Sciatic nerve (tissue), 2 donors: ENCODE results near the gene NSF. TPM values are rescaled to one million over a fixed set of nuclear protein-coding genes. Genes with fewer than 3 reads are reported as not detected.
"Not testable (repeated sequence)": the region's sequence is repeated elsewhere in the genome, so short reads cannot be mapped to it uniquely, and the experiment has no call there.

Source experiments
- ATAC-seq: fragments of 200-7000 bp; cut with Tn5 transposase; one replicate; pipeline ENCODE4 v1.9.1; 2020; ENCODE audit warnings: mild to moderate bottlenecking, moderate library complexity
- DNase-seq: peaks from one replicate; pipeline ENCODE4 v3.0.0-alpha.2; 2020; ENCODE audit warnings: low spot score
- intact Hi-C: fragments of 100-400 bp; cut with DNase I; formaldehyde crosslinking; loops from one replicate; pipeline ENCODE4 v1.14.2; 2022
- total RNA-seq: library from RNA; stranded (reverse); fragmentation: NEBNext Ultra II Directional; extraction: Animal tissue kit (Norgen Biotek cat#: 25700); gene quantifications from one replicate; pipeline ENCODE4 v1.2.1, GENCODE V29; 2021
- donor health status: DM: no; HTN: no; CAD: no.
- donor health status: DM: no; HTN: no; CAD: no.

Gene NSF
- total RNA-seq, 1 donor from 2014 or later: 27.8 TPM

GRCh38 chr17:46738544-46738943 is 148.1 kb downstream of the NSF start:
- ATAC-seq (no peak), DNase-seq (no peak)
- intact Hi-C loops: no loop called here

DNA sequence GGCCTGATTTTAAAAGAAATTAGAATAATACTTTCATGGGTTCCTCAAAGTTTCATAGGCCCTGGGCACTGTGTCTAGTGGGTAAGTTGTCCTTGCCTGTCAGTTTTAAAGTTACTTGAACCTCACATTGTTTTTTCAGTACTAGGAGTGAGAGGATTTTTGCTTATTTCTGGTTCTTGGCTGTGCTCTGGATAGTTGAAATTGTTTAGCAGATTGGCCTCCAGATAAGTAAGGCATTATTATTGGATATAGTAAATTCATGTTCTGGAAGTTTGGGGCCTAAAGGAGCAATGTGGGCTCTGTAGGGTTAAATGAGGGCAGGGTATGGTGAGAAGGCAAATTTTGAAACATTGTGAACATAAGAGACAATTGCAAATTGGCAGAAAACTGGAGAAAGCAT is 149.5 kb downstream of the NSF start:
- no peak for DNase-seq
- no peak for ATAC-seq
- intact Hi-C loops: no loop called here

GRCh38 chr17:46741122-46741730 is 150.8 kb downstream of the NSF start:
- DNase-seq (no peak), ATAC-seq (no peak)
- intact Hi-C loops: no loop called here

DNA sequence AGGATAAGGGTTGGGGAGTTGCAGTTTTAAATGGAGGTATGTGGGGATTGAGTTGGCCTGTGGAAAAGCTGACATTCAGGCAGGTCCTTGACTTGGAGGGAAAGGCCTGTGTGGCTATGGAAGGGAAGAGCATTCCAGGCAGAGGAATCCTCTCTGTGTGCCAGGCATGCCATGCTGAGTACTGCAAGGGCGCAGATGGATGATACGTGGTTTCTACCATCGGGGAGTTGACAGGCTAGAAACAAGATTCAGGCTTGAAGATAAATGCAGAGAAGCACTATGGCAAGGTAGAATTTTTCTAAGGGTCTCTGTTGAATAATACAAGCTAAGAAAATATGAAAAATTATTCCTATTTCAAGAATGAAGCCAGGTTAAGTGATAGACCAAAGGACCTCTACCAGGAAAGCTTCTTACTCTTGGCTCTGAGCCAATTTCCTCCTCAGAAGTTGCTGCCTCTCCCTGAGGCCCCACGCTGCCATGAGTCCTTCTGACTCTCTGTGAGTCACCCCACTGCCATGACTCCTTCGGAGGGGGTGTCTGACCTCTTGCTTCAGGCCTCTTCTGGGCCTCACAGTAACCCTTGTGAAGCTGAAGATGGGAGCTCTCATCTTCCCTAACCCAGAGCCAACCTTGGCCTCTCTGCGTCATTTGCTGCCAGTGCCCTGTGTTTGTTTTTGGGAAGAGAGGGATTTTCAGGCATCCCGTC is 152.2 kb downstream of the NSF start:
- DNase-seq (no peak), ATAC-seq (no peak)
- intact Hi-C loops: no loop called here

- intact Hi-C loops: no loop called here
- ATAC-seq (no peak), DNase-seq (no peak)
These were observed 154.0 kb downstream of the NSF start for GRCh38 chr17:46744441-46744840.

- DNase-seq (no peak), ATAC-seq (no peak)
- intact Hi-C loops: no loop called here
These were observed 154.9 kb downstream of the NSF start for GRCh38 chr17:46745376-46745775.

- intact Hi-C loops: no loop called here
- DNase-seq: no peak
- no peak for ATAC-seq
These were observed 161.0 kb downstream of the NSF start for GRCh38 chr17:46751425-46751824.

DNA sequence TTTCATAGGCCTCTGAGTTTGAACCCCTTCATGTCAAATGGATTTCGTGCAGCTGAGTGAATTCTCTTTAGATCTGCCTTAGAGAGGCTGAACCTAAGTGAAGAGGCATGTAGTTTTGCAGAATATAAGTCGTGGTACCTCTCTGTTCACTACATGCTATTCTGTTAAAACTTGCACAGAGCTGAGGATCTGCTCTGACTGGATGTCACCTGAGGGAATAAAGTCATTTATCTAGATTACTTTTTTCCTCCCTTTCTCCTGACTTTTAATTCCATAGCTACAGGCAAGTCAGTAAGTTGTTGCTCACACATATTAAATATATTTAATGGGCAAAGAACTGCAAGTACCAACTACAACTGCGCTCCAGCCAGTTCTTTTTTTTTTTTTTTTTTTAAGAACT is 163.3 kb downstream of the NSF start:
- DNase-seq: no peak
- intact Hi-C loops: no loop called here
- no peak for ATAC-seq

DNA sequence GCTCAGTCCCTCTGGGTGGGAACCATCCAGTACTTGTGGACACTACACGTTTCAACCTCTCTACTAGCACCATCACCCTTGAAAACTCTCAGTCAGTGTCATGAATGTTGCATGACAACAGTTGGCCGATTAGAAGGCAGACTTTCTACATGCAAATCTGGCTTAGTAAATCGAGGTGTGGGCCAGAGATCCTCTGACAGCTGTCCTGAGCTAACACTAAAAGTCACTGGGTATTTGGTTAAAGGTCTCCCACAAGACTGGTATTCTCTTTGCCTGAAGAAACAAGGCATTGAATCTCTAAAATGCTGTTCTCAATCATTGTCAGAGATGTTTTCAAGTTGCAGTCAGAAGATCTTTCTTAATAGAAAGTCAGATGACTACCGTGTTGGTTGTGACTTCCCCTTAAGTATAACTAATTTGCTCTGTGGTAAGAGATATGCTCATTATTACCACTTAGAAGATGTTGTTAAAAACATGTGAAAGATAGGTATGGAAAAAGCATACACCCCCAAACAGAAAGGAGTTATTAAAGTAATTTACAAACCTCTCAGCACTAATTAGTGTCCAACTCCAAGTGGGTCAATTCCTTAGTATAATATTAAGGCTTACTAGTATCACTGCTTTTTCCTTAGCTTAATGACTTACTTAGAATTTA is 165.7 kb downstream of the NSF start:
- DNase-seq (no peak), ATAC-seq (no peak)
- intact Hi-C loops: no loop called here

DNA sequence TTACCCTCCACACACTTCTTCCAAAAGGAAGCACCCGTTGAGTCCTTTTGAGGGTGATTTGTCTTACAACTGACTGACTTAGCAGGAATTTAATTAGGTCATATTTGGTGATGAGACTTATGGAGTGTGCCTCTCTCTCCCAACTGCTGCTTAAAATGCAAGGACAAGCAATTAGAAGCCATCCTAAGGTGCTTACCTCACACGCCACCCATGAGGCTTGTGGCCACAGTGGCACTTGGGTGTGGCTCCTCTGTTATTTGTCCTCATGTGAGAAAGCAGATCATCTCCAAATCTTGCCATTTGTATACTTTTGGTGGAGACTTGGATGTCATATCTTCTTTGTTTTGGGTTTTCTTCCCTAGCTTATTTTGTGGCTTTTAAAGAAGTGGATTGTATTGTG is 166.4 kb downstream of the NSF start:
- no peak for ATAC-seq
- intact Hi-C loops: no loop called here
- DNase-seq: no peak

GRCh38 chr17:46757588-46757987 is 167.1 kb downstream of the NSF start:
- ATAC-seq, intact Hi-C loops, DNase-seq: not testable (repeated sequence)

- intact Hi-C loops: no loop called here
- DNase-seq (no peak), ATAC-seq (no peak)
These were observed 168.1 kb downstream of the NSF start for GRCh38 chr17:46758614-46759013.

GRCh38 chr17:46759141-46759540 is 168.7 kb downstream of the NSF start:
- DNase-seq (no peak), ATAC-seq (no peak)
- intact Hi-C loops: no loop called here

- ATAC-seq: no peak
- no peak for DNase-seq
- intact Hi-C loops: no loop called here
These were observed 172.9 kb downstream of the NSF start for GRCh38 chr17:46763416-46763815.

- intact Hi-C loops: no loop called here
- ATAC-seq: no peak
- DNase-seq: peak; percentile 17
These were observed 173.7 kb downstream of the NSF start for GRCh38 chr17:46764000-46764708.

DNA sequence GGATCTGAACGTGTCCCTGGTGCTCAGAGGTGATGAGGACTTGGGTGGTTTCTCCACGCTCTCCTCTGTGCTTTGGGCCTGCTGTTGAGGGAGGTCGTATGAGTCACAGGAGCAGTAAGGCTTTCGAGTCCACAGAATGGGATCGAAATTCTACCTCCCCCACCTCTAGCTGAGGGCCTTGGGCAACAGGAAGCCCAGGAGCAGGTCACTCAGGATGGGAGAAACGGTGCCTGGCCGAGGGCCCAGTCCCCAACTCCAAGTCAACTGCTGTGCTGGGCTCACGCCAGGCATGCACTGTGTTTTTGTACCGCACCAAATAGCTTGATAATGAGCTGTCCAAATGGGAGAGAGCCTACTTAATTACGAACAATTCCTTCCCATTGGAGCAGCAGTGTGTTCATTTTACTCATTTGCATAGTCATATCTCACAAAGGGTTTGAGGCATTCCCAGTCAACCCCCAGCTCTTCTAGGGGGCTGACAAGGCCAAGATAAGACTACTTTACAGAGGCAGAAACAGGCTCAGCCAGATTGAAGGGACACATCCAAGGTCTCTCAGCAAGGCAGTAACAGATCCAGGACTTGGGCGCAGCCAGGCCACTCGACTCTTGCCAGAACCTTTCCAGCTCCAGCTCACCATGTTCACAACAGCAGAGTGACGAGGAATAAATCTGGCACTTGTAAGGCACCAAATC is 174.4 kb downstream of the NSF start:
- intact Hi-C loops: no loop called here
- DNase-seq (peak; percentile 22), ATAC-seq (no peak)

GRCh38 chr17:46765453-46765852 is 175.0 kb downstream of the NSF start:
- ATAC-seq (no peak), DNase-seq (peak; percentile 38)
- intact Hi-C loops: no loop called here

DNA sequence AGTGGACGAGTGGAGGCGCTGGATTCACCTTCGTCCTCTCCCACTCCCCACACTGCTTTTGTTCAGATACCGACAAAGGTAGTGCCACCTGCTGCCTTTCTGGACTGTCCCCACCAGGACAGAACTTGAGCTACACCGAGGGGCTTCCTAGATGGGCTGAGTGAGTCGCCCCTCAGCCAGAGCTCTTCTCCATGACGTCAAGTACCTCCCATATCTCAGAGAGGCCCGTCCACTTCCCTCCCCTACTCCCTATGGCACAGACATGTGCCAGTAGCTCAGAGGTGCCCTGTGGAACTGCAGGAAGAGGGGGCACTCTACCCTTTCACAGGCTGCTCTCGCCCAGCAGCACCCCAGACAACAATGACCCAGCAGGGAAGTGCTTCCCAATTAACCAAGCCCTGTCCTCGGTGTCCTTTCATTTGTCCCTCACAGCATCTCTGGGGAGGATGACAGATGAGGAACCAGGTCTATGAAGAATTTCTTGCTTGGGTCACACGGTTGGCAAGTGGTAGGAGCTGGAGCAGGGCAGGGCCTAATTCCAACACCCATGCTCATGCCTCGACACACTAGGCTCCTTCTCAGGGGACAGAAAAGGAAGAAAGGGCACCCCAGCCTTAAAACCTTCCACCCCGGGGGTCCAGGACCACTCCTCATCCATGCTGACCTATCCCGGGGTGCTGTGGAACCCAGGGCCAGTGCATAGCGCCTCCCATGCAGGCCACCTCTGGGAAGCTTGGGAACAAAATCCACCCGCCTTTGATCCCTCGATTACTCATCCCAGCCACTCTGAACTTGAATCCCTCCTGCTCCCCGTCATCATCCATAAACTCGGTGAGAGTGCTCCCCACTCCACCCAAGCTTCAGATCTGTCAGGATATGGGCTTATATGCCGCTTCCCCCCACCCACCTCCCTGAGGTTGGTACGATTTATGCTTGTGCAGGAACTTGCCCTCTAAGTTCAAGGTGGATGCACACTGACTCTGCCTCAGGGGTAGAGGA is 176.3 kb downstream of the NSF start:
- DNase-seq: peak; percentile 47
- intact Hi-C loops: no loop called here
- no peak for ATAC-seq
